NOMO-1 treated with dmso at 0.1 percent for 144 hours (cell line): Measurements from ENCODE around the gene MZB1.
A peak's percentile ranks its signal among the peaks of the same experiment; 100 is the strongest.
"Not testable (repeated sequence)": the region's sequence is repeated elsewhere in the genome, so short reads cannot be mapped to it uniquely, and the experiment has no call there.

Source experiments
- DNase-seq: peaks from one replicate; lab custom pipeline; 2025; ENCODE audit not compliant: unreplicated experiment; lab: John Stamatoyannopoulos, UW

The MZB1 gene

DNA sequence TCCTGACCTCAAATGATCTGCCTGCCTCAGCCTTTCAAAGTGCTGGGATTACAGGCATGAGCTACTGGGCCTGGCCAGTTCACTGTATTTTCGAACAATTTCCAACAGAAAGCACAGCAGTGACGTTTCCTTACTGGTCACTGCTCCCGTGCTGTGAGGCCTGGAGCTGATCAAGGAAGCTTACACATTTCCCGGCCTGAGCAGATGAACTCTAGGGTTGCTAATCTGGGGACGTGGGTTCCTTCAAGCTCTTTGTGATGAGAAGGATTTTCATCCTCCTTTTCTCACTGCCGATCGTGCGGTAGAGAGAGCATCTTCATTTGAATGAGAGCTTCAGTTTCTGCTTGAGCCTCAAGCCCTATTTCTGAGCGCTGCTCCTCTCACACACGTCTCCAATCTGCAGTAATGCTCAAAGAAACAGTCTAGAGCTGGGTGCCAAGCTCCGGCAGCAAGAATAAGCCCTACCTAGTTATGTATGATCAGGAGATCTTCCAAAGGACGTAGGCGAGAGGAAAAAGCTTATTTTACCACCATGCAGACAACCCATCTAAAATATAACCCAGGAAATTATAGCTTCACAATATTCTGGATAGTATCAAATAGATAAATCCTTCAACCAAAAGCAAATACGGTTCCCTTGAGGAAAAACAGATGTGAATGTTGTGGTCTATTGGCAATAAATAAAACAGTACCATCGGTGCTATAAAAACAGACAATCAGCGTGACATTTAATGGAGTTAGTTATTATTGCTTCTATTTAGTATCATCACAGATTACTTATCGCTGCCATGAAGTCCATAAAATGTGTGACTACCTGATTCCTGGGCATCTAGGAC, 21.5 kb upstream of the MZB1 start:
- no peak for DNase-seq

DNA sequence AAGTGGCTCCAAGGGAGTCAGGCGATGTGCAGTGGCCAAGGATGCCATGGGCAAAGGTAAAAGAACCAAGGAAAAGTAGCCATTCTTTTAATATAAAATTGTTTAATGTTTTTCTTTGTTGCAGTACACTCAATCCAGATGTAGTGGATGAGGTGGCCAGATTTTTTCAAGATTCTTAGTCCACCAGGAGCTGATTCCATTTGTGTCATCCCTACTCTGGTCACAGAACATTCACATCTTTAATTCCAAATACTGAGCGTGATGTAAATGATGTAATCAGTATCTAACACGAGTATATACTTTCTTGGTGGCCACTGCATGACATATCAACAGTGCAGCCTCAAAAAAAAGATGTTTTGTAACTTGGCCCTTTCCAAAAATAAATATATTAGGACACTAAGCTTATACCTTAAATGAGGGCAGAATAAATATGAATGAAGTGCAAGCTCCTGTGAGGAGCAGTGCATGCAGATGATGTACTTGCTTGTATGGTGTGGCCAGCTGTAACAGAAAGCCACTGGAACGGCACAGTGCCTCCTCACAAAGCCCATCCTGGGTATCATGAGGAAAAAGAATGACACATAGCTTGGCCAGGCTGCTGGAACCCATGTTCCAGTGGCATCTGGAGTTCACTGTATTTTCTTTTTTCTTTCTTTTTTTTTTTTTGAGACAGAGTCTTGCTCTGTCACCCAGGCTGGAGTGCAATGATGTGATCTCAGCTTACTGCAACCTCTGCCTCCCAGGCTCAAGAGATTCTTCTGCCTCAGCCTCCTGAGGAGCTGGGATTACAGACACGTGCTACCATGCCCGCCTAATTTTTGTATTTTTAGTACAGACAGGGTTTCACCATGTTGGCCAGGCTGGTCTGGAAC, 20.6 kb upstream of the MZB1 start:
- DNase-seq: no peak

DNA sequence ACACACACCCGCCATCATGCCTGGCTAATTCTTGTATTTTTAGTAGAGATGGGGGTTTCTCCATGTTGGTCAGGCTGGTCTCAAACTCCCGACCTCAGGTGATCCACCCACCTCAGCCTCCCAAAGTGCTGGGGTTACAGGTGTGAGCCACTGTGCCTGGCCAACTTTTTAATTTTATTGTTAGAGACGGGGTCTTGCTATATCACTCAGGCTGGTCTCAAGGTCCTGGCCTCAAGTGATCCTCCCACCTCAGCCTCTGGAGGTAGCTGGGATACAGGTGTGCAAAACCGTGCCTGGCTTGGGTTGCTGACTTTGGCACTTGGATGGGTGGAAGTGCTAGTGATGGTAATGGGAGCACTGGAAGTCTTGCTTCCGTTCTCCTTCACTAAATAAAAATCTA, 19.4 kb upstream of the MZB1 start:
- not testable (repeated sequence) for DNase-seq

DNA sequence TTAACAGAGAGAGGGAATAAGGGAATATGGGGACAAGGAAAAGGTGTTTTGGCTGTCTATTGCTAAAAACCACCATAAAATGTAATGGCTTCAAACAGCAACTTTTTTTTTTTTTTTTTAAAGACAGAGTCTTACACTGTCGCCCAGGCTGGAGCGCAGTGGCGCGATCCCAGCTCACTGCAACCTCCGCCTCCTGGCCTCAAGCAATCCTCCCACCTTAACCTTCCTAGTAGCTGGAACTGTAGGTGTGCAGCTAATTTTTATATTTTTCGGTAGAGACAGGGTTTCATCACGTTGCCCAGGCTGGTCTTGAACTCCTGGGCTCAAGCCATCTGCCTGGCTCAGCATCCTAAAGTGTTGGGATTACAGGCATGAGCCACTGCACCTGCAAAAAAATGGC, 18.5 kb upstream of the MZB1 start:
- no peak for DNase-seq

DNA sequence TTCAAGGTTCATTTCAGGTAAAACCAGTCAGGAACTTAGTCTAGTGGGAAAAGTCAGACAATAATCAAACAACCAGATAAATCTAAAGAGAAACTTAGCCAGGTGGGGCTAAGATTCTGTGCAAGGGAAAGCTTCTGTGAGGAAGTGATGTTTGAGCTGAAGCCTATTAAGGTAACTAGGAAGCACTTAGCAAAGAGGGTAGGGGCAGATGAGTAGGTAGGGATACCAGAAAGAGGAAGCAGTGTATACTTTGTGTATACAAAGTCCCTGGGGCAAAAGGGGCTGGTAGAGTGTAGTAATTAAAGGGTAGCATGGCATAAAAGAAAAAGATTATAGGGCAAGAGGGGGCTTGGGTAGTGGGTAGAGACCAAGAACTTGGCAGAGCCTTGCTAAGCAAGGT, 17.8 kb upstream of the MZB1 start:
- DNase-seq: peak; percentile 24

DNA sequence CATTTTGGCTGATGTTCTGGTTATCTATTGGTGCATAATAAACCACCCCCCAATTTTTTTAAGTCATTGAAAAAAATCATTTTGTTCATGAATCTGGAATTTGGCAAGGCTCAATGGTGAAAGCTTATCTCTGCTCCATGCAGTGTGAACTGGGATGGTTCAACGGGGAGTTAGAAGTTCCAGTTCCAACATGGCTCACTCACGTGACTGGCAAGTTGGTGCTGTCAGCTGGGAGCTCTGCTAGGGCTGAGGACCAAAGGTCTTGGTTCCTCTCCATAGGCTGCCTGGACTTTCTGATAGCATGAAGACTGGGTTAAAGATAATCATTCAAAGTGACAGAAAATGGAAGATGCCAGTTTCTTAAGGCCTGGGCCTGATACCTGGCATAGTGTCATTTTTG, 17.2 kb upstream of the MZB1 start:
- DNase-seq: no peak

DNA sequence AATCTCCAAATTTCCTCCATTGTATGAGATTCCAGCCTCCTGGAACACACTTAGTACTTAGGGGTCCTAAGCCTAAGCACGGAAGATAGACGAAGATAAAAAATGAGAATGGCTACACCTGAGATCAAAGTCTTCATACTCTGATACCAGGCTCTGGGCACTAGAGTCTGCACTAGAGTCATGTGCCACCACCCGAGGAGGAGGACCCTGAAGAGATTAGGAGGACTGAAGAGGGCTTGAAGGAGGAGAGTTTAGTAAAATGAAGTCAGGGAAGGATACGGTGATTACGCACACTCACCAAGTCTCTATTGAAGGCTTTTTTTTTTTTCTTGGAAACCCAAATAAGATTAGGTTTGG, 14.7 kb upstream of the MZB1 start:
- no peak for DNase-seq

DNA sequence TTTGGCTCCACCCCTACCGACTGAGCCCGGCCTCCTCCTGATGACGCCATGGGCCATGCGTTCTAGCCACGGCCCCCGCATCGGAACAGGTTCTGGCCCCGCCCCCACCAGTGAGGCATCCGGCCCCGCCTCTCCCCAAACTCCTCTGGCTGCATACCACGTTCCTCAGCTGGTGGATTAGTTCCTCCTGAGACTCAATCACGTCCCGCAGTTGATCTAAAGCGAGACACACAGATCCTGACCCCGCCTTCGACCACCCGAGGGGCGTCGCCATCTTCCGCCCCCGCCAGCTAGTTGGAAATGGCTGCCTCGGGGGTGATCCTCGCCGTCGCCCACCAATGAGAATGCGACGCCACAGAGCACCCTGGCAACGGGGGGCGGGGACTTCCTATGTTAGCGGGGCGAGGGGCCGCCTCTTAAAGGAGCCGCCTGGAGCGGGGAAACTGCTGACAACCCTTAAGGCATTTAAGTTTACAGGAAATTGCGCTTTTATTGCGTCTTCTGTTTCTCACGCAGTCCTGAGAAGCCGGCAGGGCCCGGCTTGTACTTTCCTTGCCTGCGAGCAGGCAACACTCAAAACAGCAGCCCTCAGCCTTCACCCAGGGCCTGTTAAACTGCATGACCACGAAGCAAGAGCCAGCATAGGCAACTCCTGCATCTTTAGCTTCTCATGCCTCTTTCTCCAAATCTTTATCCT, 14.2 kb upstream of the MZB1 start, which contains the start of gene SPATA24:
SPATA24 (minus strand) TSS at position 303 of the 697 bp plus-strand sequence; CDS start at position 274, 29 bp downstream.
- DNase-seq: peak; percentile 97

DNA sequence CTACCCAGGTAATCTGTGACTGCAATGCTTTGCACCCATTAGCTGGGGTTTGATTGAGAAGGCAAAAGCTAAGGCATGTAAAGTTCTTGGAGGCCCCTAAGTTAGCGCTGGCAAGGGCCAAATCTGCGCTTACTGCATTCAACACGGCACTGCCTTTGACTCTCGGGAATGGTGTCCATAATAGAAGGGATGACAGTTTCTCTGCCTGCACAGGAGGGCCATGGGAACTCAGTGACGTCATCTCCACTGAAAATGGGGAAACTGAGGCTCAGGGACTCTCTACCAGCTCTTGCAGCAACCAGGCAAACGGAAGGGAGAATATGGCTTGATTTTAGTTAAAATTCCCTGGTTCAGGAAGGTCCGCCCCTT, 13.7 kb upstream of the MZB1 start:
- no peak for DNase-seq

DNA sequence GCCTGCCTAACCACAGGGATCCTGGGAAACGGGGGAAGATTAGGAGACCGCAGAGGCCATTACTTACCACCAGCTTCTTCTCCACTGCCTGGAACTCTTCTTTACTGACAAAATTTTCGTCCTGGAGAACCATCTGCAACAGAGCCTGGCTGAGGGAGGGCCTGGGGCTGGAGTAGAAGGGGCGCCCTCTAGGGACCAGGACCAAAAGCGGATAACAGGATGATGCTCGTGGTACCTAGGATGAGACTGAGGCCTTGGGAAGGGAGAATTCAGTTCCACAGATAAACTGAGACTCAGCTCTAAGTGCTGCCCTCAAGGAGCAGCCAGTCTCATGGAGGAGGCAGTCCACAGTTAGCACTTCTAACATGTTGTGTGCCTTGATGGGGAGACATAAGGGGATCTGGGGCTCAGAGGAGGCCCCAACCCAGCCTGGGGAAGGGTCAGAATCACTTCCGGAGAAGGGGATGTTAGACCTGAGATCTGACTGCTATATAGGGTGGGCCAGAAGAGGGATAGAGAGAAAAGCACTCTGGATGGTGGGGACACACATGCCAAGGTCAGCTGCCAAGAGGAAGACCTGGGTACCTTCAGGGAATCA, 12.9 kb upstream of the MZB1 start:
- no peak for DNase-seq

DNA sequence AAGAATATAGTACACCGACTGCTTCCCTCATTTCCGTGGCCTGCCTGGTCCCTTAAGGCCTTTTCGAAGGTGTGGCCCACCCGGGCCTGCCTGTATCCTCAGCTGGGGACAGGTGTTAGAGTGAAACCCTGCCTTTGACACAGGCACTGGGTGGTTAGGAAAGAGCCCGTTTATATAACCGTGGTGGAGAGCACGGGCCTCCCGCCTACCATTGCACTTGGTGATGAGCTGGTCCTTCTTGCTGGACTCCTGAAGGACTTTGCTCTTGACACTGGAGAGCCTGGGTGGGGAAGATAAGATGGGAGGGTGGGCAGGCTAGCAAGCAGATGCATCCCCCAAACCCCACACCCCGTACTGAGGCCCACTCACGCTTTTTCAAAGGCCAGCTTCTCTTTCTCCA, 11.8 kb upstream of the MZB1 start:
- no peak for DNase-seq

DNA sequence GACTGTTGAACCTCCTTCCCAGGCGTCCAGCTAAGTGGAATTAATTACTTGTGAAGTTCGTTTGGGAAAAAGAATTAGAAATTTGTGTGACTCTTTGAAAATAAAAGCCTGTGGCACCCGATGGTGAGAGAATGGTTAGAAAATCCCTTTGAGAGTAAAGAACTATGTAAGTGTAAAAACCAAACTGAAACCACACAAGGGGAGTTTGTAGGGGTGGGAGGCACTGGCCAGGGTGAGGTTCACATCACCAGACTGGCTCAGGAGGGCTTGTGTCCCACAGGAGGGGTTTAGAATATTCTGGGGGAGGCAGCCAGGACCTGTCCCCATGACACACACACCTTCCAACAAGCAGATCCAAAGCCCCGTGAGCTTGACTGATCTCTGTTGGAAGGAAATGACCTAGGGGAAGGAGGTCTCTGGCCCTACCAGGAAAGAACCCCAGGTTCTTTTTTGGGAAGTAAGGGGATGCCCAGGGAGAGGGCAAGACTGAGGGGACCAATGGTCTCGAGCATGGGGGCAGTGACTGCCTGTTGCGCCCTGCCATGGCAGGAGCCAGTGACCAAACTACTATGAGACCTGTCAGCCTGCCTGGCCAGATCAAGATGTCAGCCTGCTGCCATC, 9.9 kb upstream of the MZB1 start:
- DNase-seq: no peak

DNA sequence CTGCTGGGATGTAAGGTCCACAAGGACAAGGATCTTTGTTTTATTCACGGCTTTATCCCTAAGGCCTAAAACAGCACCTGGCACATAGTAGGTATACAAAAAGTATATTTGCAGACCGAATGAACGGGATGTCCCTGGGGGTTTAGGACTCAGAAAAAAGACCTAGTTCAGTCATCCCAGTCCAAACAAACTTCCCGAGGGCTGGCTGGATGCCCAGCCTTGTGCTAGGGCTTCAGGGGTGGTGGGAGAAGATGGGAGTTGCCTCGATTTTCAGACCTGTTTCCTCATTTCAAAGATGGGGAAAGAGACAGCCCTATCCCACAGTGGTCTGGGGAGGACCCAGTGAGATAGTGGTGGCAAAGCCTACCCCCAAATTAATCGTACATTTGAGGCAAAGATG, 8.2 kb upstream of the MZB1 start:
- DNase-seq: no peak

DNA sequence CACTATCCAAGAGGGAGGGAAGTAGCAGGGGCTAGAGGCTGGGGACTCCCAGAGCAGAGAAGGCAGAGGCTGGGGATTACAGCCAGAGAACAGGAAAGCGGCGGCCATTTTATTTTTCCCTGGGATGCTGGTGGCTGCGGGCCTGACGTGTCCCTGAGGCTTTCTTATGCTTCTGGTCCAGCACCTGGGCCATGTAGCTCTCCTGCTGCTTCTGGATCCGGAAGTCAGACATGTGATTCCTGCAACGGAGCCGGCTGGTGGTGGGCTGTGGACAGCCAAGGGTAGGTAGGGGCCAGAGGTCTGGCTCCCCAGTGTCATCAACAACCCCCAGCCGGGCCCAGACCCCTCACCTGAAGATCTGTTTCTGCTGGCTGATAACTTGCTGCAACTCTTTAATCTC, 7.0 kb upstream of the MZB1 start:
- no peak for DNase-seq

DNA sequence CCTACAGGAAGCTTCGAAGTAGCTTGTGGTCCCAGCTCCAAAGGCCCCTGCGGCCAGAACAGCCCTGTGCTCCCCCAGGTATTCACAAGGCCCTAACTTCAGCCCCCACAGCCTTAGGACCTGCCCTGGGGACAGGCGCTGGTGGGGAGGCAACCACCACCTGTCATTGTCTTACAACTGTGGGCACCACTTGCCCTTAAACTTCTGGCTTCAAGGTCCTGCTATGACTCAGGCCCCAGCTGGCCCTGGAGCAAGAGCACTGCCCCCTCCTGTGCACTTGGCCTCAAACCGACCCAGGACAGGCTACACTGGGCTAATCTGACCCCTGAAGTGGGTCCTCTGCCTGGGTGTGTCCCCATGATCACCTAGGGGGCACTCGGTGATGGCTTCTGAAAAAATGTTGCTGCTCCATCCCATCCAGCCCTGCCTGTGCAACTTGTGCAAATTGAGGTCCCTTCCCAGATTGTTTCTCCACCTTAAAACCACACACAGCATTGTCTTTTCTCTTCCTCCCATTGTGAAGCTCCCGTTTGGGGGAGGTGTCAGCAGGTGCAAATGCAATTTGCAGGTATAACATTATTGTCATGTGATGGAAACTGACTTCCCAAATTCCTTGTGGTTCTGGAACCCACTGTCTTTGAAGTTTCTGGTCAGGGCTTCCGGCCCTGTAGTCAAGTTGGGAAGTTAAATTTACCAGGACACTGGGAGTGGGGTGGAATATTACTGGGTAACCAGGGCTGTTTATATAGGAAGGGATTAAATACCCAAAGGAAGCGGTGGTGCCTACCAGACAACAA, 6.3 kb upstream of the MZB1 start:
- no peak for DNase-seq

DNA sequence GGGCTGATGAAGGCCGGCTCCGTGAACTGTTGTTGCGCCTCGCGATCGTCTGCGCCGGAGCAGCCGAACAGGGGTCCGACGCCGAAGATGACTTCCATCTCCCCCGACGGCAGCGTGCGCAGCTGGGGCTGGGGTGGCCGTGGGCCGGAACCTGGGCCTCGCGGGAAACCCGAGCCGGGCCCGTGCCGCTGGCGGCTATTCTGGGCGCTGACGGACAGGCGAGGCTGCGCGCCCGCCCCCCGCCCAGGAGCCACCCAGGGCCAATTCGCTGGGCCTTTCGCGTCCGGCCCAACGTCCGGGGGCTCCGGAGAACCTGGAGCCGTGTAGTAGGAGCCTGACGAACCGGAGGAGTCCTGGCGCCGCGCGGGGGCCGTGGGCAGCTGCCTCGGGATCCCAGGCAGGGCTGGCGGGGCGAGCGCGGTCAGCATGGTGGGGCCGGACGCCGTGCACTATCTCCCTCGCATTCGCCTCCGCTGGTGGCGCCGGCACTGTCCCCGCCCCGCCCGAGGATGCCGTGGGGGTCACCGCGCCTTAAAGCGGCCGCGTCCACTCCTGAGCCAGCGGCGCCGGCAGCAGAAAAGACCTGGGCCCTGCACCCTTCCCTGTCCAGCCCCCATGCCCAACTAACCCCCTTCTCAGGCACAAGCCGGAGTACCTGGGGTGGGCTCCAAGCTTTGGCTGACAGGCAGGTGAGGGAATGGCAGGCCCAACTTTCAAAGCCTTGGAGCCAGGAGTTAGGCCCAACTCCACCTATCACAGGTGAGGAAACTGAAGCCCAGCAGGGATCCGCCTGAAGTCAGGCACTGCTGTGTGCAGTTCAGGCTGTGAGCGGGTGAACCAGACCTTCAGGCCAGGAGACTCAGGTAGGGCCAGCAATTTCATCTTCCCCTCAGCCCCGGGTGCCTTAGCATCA, 5.2 kb upstream of the MZB1 start, which contains the start of gene PROB1:
PROB1 (minus strand) TSS at position 451 of the 913 bp plus-strand sequence; CDS start at position 428, 23 bp downstream.
- no peak for DNase-seq

DNA sequence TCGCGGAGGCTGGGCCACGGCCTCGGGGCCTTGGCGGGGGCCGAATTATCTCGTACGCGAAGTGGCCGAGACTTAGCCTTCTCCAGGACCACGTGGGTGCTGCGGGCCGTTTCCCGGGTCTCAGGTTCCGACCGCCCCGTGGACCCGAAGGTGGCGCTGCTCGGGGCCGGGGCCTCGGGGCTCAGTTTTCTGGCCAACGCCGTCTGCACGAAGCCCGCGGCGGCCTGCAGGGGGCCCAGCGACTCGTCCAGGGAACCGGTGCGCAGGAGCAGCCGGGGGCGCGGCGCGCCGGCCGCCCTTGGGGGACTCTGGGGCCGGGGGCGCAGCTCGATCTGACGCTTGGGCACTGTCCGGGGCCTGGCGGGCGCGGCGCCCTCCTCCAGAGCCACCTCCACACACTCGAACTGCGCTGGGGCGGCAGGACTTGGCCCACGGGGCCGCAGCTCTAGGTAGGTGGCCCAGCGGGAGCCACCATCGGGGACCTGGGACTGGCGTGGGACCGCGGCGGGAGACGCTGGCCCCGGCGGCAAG, 4.5 kb upstream of the MZB1 start:
- DNase-seq: no peak

DNA sequence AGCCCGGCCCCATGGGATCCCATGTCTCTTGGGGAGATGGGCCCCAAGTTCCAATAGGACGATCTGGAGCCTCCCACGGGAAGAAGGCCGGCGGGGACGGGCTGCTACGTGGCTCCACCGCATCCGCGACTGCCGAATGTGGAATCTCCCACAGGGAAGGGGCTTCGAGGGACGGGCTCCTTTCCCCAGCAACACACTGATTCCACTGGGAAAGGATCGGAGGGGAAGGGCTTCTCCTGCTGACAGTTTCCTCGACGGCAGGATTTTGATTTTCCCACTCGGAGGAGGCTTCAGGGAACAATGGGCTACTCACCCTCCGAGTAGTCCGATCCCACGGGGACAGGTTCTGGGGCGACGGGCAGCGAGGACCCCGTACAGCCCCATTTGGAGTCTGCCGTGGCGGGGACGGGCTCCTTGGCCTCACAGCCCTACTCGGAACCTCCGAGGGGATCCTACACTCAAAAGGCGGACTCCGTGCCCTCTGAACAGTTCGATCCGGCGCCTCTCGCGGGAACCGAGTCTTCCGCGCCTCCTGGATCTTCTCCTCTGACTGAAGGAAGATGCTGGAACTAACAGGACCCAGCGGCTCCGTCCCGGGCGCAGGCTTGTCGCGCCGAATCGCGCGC, 3.9 kb upstream of the MZB1 start:
- no peak for DNase-seq
